Measurements from ENCODE around the gene ORM1. TPM values are rescaled to one million over a fixed set of nuclear protein-coding genes. Genes with fewer than 3 reads are reported as not detected.
"Not testable (repeated sequence)": the region's sequence is repeated elsewhere in the genome, so short reads cannot be mapped to it uniquely, and the experiment has no call there.

The ORM1 gene
- total RNA-seq (not detected in 2 replicates), polyA plus RNA-seq (not detected in 2 replicates), polyA minus RNA-seq (not detected in 2 replicates), Bru-seq, nascent RNA (not detected), BruChase-seq, experiment 1, labeled RNA remaining after a 6-hour chase (not detected), BruChase-seq, experiment 2, labeled RNA remaining after a 2-hour chase (not detected)
- not detected in 2 replicates for polyA plus RNA-seq (2011; cell fraction: cytosol; rRNA removed)
- not detected in 2 replicates for polyA plus RNA-seq (2011; cell fraction: nucleus; rRNA removed)
- not detected in 2 replicates for polyA plus RNA-seq (2012)
- polyA minus RNA-seq (2011; cell fraction: cytosol; rRNA and poly(A)+ RNA removed), result not detected
- not detected in 2 replicates for polyA minus RNA-seq (2011; cell fraction: nucleus; rRNA and poly(A)+ RNA removed)
- long read RNA-seq, result 0 reads

DNA sequence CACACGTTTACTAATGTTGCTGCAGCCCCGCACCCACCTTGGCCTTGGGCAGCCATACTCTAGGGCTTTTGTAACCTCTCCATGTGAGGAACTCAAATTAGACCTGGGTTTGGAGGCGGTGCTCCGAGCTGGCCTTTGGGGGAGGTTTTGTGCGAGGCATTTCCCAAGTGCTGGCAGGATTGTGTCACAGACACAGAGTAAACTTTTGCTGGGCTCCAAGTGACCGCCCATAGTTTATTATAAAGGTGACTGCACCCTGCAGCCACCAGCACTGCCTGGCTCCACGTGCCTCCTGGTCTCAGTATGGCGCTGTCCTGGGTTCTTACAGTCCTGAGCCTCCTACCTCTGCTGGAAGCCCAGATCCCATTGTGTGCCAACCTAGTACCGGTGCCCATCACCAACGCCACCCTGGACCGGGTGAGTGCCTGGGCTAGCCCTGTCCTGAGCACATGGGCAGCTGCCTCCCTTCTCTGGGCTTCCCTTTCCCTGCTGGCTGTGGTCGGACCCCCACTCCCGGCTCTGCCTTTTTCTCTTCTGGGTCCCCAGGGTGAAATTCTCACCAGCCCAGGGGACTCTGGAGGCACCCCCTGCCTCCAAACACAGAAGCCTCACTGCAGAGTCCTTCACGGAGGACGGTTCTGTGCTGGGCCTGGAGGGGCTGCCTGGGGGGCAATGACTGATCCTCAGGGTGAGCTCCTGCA, at the start of gene ORM1:
Gene ORM1, plus strand, starts transcription at position 268 of the 701 bp plus-strand sequence. Its CDS starts 36 bp downstream, at position 304.
- dilution Hi-C loops (cut with MboI; ENCODE audit: extremely low pct_ligation_motif_present, low sequenced_read_pairs); intact Hi-C loops (cut with micrococcal nuclease): not testable (repeated sequence)

DNA sequence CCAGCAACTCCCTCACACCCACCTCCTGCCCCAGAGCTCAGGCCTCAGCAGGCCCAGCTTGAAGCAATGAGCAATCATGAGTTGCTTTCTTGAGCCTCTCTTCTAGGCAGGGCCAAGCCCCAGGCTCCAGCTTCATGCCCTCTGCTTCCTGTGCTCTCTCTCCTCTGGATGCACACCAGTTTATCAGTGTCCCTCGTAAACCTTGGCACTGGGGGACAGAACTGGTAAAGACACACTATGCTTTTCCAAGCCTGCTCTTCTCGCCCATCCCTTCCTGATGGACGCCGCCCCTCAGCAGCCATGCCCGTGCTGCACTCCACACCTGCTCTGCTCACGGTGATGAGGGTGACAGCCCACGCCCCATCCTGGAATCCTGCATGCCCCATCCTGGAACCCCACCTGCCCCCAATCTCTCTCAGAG, 49.4 kb upstream of the ORM1 start:
- Histone ChIP-seq H2AFZ (ENCODE audit: low read depth, low read length) (no peak overlapping the region), H3K27ac (ENCODE audit: insufficient read depth, low read depth, low read length) (no peak overlapping the region), H4K20me1 (replicated peaks; ENCODE audit: control insufficient read depth, extremely low read depth, insufficient read depth, low read length) (no peaks in the 10 kb centered on the region), H3K27me3 (ENCODE audit: control insufficient read depth in 2 of 2, insufficient read depth in 2 of 2, low read length in 2 of 2) (no peaks in the 10 kb centered on the region), H3K4me1 (ENCODE audit: control insufficient read depth, extremely low read depth, insufficient read depth, low read length) (peaks cover 2% of the 10 kb centered on the region), H3K4me2 (ENCODE audit: insufficient read depth, low read length) (no peak overlapping the region), H3K36me3 (ENCODE audit: control insufficient read depth in 2 of 2, extremely low read depth in 1 of 2, insufficient read depth in 2 of 2, low read length in 2 of 2) (no peaks in the 10 kb centered on the region), H3K9me3 (replicated peaks; ENCODE audit: control insufficient read depth, insufficient read depth, low read length) (no peaks in the 10 kb centered on the region), H3K9me1 (replicated peaks; ENCODE audit: control insufficient read depth, extremely low read depth, insufficient read depth, low read length) (no peaks in the 10 kb centered on the region), H3K9ac (replicated peaks; ENCODE audit: extremely low read depth, insufficient read depth, low read length) (no peak overlapping the region), H3K4me3 (replicated peaks in 1 of 3; ENCODE audit: insufficient read depth in 1 of 3, low read depth in 1 of 3, low read length in 3 of 3) (no peak overlapping the region), H3K79me2 (ENCODE audit: control insufficient read depth, insufficient read depth, low read length) (no peaks in the 10 kb centered on the region)
- intact Hi-C loops (cut with micrococcal nuclease) (no loop called here), dilution Hi-C loops (cut with MboI; ENCODE audit: extremely low pct_ligation_motif_present, low sequenced_read_pairs) (no loop called here)
- CTCF ChIA-PET, result interaction anchor here (1.6 to 8.9 kb wide), 3 partner anchors 17 to 166 kb away, joined by 5 to 83 read pairs (median 30); no protein-coding TSS in a partner anchor
- TF ChIP-seq, protein P1, sequence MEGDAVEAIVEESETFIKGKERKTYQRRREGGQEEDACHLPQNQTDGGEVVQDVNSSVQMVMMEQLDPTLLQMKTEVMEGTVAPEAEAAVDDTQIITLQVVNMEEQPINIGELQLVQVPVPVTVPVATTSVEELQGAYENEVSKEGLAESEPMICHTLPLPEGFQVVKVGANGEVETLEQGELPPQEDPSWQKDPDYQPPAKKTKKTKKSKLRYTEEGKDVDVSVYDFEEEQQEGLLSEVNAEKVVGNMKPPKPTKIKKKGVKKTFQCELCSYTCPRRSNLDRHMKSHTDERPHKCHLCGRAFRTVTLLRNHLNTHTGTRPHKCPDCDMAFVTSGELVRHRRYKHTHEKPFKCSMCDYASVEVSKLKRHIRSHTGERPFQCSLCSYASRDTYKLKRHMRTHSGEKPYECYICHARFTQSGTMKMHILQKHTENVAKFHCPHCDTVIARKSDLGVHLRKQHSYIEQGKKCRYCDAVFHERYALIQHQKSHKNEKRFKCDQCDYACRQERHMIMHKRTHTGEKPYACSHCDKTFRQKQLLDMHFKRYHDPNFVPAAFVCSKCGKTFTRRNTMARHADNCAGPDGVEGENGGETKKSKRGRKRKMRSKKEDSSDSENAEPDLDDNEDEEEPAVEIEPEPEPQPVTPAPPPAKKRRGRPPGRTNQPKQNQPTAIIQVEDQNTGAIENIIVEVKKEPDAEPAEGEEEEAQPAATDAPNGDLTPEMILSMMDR (IDR thresholded peaks at IDR 0.05; ENCODE audit: extremely low read depth in 1 of 2, insufficient read depth in 1 of 2, low read depth in 1 of 2, low read length in 2 of 2), result no peak
- TF ChIP-seq JUN (IDR thresholded peaks at IDR 0.05; ENCODE audit: borderline replicate concordance, insufficient read depth, insufficient read length, low read depth), result no peak
- TF ChIP-seq EZH2 (IDR thresholded peaks at IDR 0.05; ENCODE audit: borderline replicate concordance, low read depth, low read length, severe bottlenecking), result no peak
- FAIRE-seq (no peak), DNase-seq (ENCODE audit: low read depth, low spot score) (no peak)
- POLR2A ChIA-PET, result interaction anchor here (0.7 kb wide), 1 partner anchor 139 kb away, joined by 7 read pairs; no protein-coding TSS in a partner anchor
- BruUV-seq (replicated peaks), result no TSS peak

More for the DNA sequence above, at the start of gene ORM1:
- H2AFZ ChIP-seq (ENCODE audit: low read depth, low read length); H3K9ac ChIP-seq (replicated peaks; ENCODE audit: extremely low read depth, insufficient read depth, low read length); H4K20me1 ChIP-seq (replicated peaks; ENCODE audit: control insufficient read depth, extremely low read depth, insufficient read depth, low read length); H3K9me1 ChIP-seq (replicated peaks; ENCODE audit: control insufficient read depth, extremely low read depth, insufficient read depth, low read length); H3K4me2 ChIP-seq (ENCODE audit: insufficient read depth, low read length); POLR2A ChIA-PET; FAIRE-seq; H3K27me3 ChIP-seq (ENCODE audit: control insufficient read depth in 2 of 2, insufficient read depth in 2 of 2, low read length in 2 of 2); H3K4me3 ChIP-seq (replicated peaks in 1 of 3; ENCODE audit: insufficient read depth in 1 of 3, low read depth in 1 of 3, low read length in 3 of 3); H3K27ac ChIP-seq (ENCODE audit: insufficient read depth, low read depth, low read length); H3K79me2 ChIP-seq (ENCODE audit: control insufficient read depth, insufficient read depth, low read length); H3K9me3 ChIP-seq (replicated peaks; ENCODE audit: control insufficient read depth, insufficient read depth, low read length); CTCF ChIA-PET; DNase-seq (ENCODE audit: low read depth, low spot score); H3K36me3 ChIP-seq (ENCODE audit: control insufficient read depth in 2 of 2, extremely low read depth in 1 of 2, insufficient read depth in 2 of 2, low read length in 2 of 2); H3K4me1 ChIP-seq (ENCODE audit: control insufficient read depth, extremely low read depth, insufficient read depth, low read length); BruUV-seq (replicated peaks): not testable (repeated sequence)
